Mesendoderm (in vitro differentiated cells): ENCODE data around the gene PTGFRN.
A peak's percentile ranks its signal among the peaks of the same experiment; 100 is the strongest.

Source experiments
- DNase-seq: peaks from one replicate; pipeline ENCODE4 v3.0.0; 2013
- H2AK5ac ChIP-seq: 2 replicates; pipeline ENCODE4 v1.6.1; 2013; ENCODE audit warnings: low read length, inconsistent platforms
- H2BK120ac ChIP-seq: 2 replicates; pipeline ENCODE4 v1.6.1; 2013; ENCODE audit warnings: low read depth, mild to moderate bottlenecking, low read length, moderate library complexity, mixed read lengths
- H2BK15ac ChIP-seq: replicated peaks from 2 replicates; pipeline ENCODE4 v1.6.1; 2013; ENCODE audit warnings: low read depth, mild to moderate bottlenecking, moderate library complexity
- H2BK5ac ChIP-seq: 2 replicates; pipeline ENCODE4 v1.6.1; 2013; ENCODE audit warnings: low read length, inconsistent platforms
- H3K18ac ChIP-seq: 2 replicates; pipeline ENCODE4 v1.6.1; 2013; ENCODE audit warnings: mild to moderate bottlenecking, low read length, mixed read lengths
- H3K23ac ChIP-seq: one replicate; pipeline ENCODE4 v1.6.1; 2013; ENCODE audit warnings: low read length
- H3K27ac ChIP-seq: 2 replicates; pipeline ENCODE4 v1.5.1; 2013; ENCODE audit warnings: low read depth, mild to moderate bottlenecking, inconsistent platforms, low read length, moderate library complexity
- H3K27me3 ChIP-seq: 2 replicates; pipeline ENCODE4 v1.6.1; 2013; ENCODE audit warnings: low read length, control low read depth, mild to moderate bottlenecking, inconsistent platforms; ENCODE audit not compliant: insufficient read depth, poor library complexity
- H3K36me3 ChIP-seq: 2 replicates; pipeline ENCODE4 v1.6.1; 2013; ENCODE audit warnings: low read length, inconsistent platforms; ENCODE audit not compliant: control insufficient read depth, insufficient read depth
- H3K4ac ChIP-seq: one replicate; pipeline ENCODE4 v1.6.1; 2013; ENCODE audit warnings: low read depth, mild to moderate bottlenecking, low read length, moderate library complexity
- H3K4me1 ChIP-seq: 2 replicates; pipeline ENCODE4 v1.6.1; 2013; ENCODE audit warnings: low read depth, low read length, inconsistent platforms; ENCODE audit not compliant: control insufficient read depth
- H3K4me2 ChIP-seq: 2 replicates; pipeline ENCODE4 v1.6.1; 2013; ENCODE audit warnings: low read length
- H3K4me3 ChIP-seq: 2 replicates; pipeline ENCODE4 v1.5.1; 2013; ENCODE audit warnings: mild to moderate bottlenecking, low read length
- H3K56ac ChIP-seq: one replicate; pipeline ENCODE4 v1.6.1; 2013; ENCODE audit warnings: low read length
- H3K79me1 ChIP-seq: 2 replicates; pipeline ENCODE4 v1.6.1; 2013; ENCODE audit warnings: low read length, inconsistent platforms
- H3K79me2 ChIP-seq: 2 replicates; pipeline ENCODE4 v1.6.1; 2013; ENCODE audit warnings: mild to moderate bottlenecking, low read length; ENCODE audit not compliant: control insufficient read depth, insufficient read depth
- H3K9ac ChIP-seq: 2 replicates; pipeline ENCODE4 v1.6.1; 2013; ENCODE audit warnings: low read length, inconsistent platforms
- H4K5ac ChIP-seq: one replicate; pipeline ENCODE4 v1.6.1; 2013; ENCODE audit warnings: low read length
- H4K8ac ChIP-seq: one replicate; pipeline ENCODE4 v1.6.1; 2013; ENCODE audit warnings: low read depth, mild to moderate bottlenecking, control low read depth, low read length, moderate library complexity
- WGBS: extraction: QIAGEN DNeasy Blood & Tissue Kit; methylation state at CpG from one replicate; pipeline ENCODE4 v1.1.7; 2013; ENCODE audit warnings: low lambda C conversion rate, missing lambda C conversion rate; ENCODE audit not compliant: insufficient coverage; ENCODE audit errors: extremely low coverage; 5-methylcytosine and 5-hydroxymethylcytosine counted together

Gene PTGFRN

DNA sequence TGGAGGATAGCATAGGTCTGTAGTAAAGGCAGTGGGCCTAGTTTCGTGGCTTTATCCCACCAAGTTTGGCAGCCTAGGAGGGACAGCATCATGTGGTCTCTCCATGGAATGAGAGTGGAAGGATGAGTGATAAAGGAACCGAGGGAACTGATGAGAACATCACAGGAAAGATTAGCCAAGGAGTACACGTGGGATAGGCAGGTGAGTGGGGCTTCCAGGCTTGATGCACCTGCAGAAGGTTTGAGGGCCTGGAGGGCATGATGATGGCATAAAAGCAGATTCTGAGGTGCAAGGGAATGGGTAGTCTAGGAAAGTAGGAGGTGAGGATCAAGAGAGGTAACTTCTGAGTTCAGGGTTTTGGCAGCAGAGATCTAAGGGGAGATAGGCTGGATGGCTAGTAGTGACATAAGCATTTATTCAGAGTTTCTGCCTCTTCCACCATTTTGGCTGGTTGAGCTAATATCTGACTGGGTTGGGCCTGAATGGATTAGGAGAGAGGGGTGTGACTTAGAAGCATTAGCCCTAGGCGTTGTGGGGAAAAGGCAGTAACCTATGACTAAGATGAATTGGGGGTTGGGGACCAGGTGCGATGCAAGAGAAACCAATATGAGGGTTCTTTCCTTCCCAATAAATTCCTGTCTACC is 9.1 kb downstream of the PTGFRN start:
- no peak overlapping the region for H3K4ac ChIP-seq
- H4K5ac ChIP-seq, result no peak overlapping the region
- WGBS, result no CpG with 5 or more reads among the region's 5 CpGs
- peaks cover 61% of the 10 kb centered on the region for H3K79me1 ChIP-seq
- H3K79me2 ChIP-seq, result peaks cover 58% of the 10 kb centered on the region
- no peak overlapping the region for H3K4me2 ChIP-seq
- no peak overlapping the region for H2BK15ac ChIP-seq
- peak; percentile 43 for DNase-seq
- H4K8ac ChIP-seq, result no peak overlapping the region
- no peak overlapping the region for H3K18ac ChIP-seq
- no peak overlapping the region for H2AK5ac ChIP-seq
- H3K4me1 ChIP-seq, result peaks cover 23% of the 10 kb centered on the region
- H3K9ac ChIP-seq, result no peak overlapping the region
- H3K4me3 ChIP-seq, result no peak overlapping the region
- no peak overlapping the region for H2BK120ac ChIP-seq
- H3K27me3 ChIP-seq, result no peaks in the 10 kb centered on the region
- H2BK5ac ChIP-seq, result no peak overlapping the region
- H3K23ac ChIP-seq, result no peak overlapping the region
- no peak overlapping the region for H3K27ac ChIP-seq
- H3K36me3 ChIP-seq, result no peaks in the 10 kb centered on the region
- H3K56ac ChIP-seq, result no peak overlapping the region

DNA sequence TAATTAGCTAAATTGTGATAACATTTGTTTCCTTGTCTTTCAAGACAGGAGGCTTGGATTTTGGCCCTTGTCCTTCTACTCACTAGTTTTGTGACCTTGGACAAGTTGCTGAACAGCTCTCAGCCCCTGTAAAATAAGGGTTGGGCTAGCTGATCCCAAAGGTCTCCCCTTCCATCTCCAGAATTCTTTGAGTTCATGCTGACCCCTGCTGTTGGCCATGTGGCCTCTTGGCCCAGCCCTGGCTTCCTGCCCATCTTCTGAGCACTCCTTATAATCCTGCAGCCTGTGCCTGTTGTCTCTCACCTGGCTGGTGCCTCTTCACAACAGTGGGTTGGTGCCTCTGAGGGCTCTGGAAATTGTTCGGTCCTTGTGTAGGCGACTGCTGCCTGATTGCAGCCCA is 10.1 kb downstream of the PTGFRN start:
- no peak overlapping the region for H2BK5ac ChIP-seq
- H3K79me1 ChIP-seq, result peaks cover 59% of the 10 kb centered on the region
- H3K9ac ChIP-seq, result no peak overlapping the region
- H3K4me2 ChIP-seq, result no peak overlapping the region
- no peaks in the 10 kb centered on the region for H3K27me3 ChIP-seq
- H3K79me2 ChIP-seq, result peaks cover 49% of the 10 kb centered on the region
- no peak overlapping the region for H2AK5ac ChIP-seq
- H3K36me3 ChIP-seq, result no peaks in the 10 kb centered on the region
- H3K4me3 ChIP-seq, result no peak overlapping the region
- WGBS, result no CpG with 5 or more reads among the region's 2 CpGs
- DNase-seq, result peak; percentile 67
- no peak overlapping the region for H3K4ac ChIP-seq
- no peak overlapping the region for H2BK15ac ChIP-seq
- peak overlapping the region; percentile 15 for H3K18ac ChIP-seq
- no peak overlapping the region for H3K23ac ChIP-seq
- no peak overlapping the region for H4K8ac ChIP-seq
- H3K4me1 ChIP-seq, result peaks cover 23% of the 10 kb centered on the region
- H4K5ac ChIP-seq, result no peak overlapping the region
- no peak overlapping the region for H3K27ac ChIP-seq
- no peak overlapping the region for H2BK120ac ChIP-seq
- H3K56ac ChIP-seq, result peak overlapping the region; percentile 26

DNA sequence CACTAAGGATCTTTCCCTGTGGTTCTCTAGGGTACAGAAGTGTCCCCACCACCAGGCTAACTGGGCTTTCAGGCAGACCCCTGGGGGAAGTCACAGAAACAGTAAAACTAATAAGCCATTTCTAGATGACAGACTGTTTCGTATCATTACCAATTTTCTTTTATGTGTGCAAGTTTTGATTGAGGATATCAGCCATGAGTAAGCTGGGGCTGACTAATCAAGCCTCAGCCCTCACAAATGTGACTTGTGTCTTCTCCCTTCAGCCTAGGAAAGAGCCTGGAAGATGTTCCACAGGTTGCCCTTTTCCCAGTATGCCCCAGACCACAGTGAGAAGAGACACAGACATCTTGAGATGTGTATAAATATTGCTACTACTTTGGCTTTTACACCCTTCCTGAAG is 10.5 kb downstream of the PTGFRN start:
- no CpG with 5 or more reads among the region's 1 CpG for WGBS

DNA sequence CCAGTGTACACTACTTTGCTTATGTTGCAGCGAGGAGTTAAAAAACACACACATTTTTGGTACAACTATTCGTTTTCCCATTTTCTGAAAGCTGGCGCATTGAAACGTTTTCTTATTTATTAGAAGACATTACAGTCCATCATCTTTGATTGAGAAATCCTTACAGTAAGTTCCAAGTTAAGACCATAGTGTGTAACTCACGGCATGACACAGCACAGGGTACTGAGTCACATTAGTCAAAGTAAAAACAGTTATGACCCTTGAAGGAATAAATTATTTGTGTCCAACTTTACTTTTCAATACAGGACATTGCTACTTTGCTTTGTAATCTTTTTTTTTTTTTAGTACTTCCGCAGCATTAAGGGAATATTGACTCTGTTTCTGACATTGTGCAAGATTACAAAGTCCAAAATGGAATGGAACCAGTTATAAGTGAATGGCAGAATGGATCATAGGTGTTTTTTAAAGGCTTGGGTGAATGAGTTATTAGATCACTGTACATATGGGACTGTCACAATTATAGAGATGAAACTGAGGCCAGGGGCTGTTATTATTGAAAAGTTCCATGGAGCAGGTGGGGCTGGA is 11.7 kb downstream of the PTGFRN start:
- H2BK5ac ChIP-seq, result no peak overlapping the region
- H3K27ac ChIP-seq, result no peak overlapping the region
- H3K4me1 ChIP-seq, result peaks cover 14% of the 10 kb centered on the region
- no peak overlapping the region for H3K4me3 ChIP-seq
- H3K79me1 ChIP-seq, result peaks cover 50% of the 10 kb centered on the region
- no peak overlapping the region for H4K8ac ChIP-seq
- WGBS, result no CpG with 5 or more reads among the region's 6 CpGs
- no peak overlapping the region for H3K23ac ChIP-seq
- H2BK15ac ChIP-seq, result no peak overlapping the region
- H3K18ac ChIP-seq, result no peak overlapping the region
- DNase-seq, result no peak
- no peak overlapping the region for H2AK5ac ChIP-seq
- no peaks in the 10 kb centered on the region for H3K36me3 ChIP-seq
- H3K9ac ChIP-seq, result no peak overlapping the region
- no peak overlapping the region for H3K56ac ChIP-seq
- H3K27me3 ChIP-seq, result no peaks in the 10 kb centered on the region
- H3K4ac ChIP-seq, result no peak overlapping the region
- H3K79me2 ChIP-seq, result peaks cover 39% of the 10 kb centered on the region
- H4K5ac ChIP-seq, result no peak overlapping the region
- H3K4me2 ChIP-seq, result no peak overlapping the region
- H2BK120ac ChIP-seq, result no peak overlapping the region

More for the DNA sequence above, 10.5 kb downstream of the PTGFRN start:
- H3K4ac ChIP-seq, result no peak overlapping the region
- H4K8ac ChIP-seq, result no peak overlapping the region
- H4K5ac ChIP-seq, result no peak overlapping the region
- H2BK15ac ChIP-seq, result no peak overlapping the region
- H3K4me2 ChIP-seq, result no peak overlapping the region
- H2AK5ac ChIP-seq, result no peak overlapping the region
- H3K79me2 ChIP-seq, result peaks cover 47% of the 10 kb centered on the region
- no peak overlapping the region for H3K9ac ChIP-seq
- H3K23ac ChIP-seq, result no peak overlapping the region
- H3K56ac ChIP-seq, result peak overlapping the region; percentile 26
- H3K4me1 ChIP-seq, result peaks cover 23% of the 10 kb centered on the region
- peak overlapping the region; percentile 15 for H3K18ac ChIP-seq
- no peak overlapping the region for H3K4me3 ChIP-seq
- H2BK120ac ChIP-seq, result no peak overlapping the region
- H3K79me1 ChIP-seq, result peaks cover 58% of the 10 kb centered on the region
- H3K36me3 ChIP-seq, result no peaks in the 10 kb centered on the region
- no peak overlapping the region for H2BK5ac ChIP-seq
- no peaks in the 10 kb centered on the region for H3K27me3 ChIP-seq
- H3K27ac ChIP-seq, result no peak overlapping the region
- DNase-seq, result no peak

DNA sequence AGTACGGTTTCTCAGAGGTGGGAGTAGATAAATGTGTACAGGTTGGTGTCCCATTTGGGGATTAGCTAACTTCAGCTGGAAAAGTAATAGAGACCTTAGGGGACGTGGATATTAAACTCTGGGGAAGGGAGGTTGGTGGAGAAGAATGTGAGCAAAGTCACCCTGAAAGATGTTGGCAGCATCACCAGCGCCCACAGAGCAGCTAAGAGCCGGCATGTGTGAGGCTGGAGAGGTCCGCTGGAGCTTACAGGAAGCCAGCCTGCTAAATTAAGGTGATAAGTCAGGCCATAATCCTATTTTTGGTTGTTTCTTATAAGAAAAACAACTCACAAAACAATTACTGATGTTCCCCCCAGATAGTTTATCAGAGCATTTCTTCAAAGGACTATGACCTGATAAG is 12.2 kb downstream of the PTGFRN start:
- H3K23ac ChIP-seq, result no peak overlapping the region
- H2BK15ac ChIP-seq, result no peak overlapping the region
- H3K56ac ChIP-seq, result no peak overlapping the region
- no peak overlapping the region for H3K4me2 ChIP-seq
- no peak overlapping the region for H3K27ac ChIP-seq
- H4K8ac ChIP-seq, result no peak overlapping the region
- no peak overlapping the region for H3K4me3 ChIP-seq
- no peak overlapping the region for H3K4ac ChIP-seq
- H2BK5ac ChIP-seq, result no peak overlapping the region
- H3K27me3 ChIP-seq, result no peaks in the 10 kb centered on the region
- H3K79me1 ChIP-seq, result peaks cover 44% of the 10 kb centered on the region
- no peaks in the 10 kb centered on the region for H3K36me3 ChIP-seq
- no peak overlapping the region for H3K18ac ChIP-seq
- H2AK5ac ChIP-seq, result no peak overlapping the region
- H3K4me1 ChIP-seq, result peaks cover 11% of the 10 kb centered on the region
- no peak for DNase-seq
- H2BK120ac ChIP-seq, result no peak overlapping the region
- peaks cover 34% of the 10 kb centered on the region for H3K79me2 ChIP-seq
- WGBS, result no CpG with 5 or more reads among the region's 5 CpGs
- H3K9ac ChIP-seq, result no peak overlapping the region
- no peak overlapping the region for H4K5ac ChIP-seq

GRCh38 chr1:116923421-116923820 is 13.7 kb downstream of the PTGFRN start:
- H3K18ac ChIP-seq, result no peak overlapping the region
- no peaks in the 10 kb centered on the region for H3K36me3 ChIP-seq
- no peak overlapping the region for H3K56ac ChIP-seq
- H3K79me2 ChIP-seq, result peaks cover 25% of the 10 kb centered on the region
- no peak overlapping the region for H3K4ac ChIP-seq
- no peaks in the 10 kb centered on the region for H3K27me3 ChIP-seq
- no CpG with 5 or more reads among the region's 8 CpGs for WGBS
- H3K9ac ChIP-seq, result no peak overlapping the region
- H4K8ac ChIP-seq, result no peak overlapping the region
- H2BK120ac ChIP-seq, result no peak overlapping the region
- H3K79me1 ChIP-seq, result peaks cover 36% of the 10 kb centered on the region
- H2BK5ac ChIP-seq, result no peak overlapping the region
- H3K27ac ChIP-seq, result no peak overlapping the region
- DNase-seq, result no peak
- no peak overlapping the region for H3K23ac ChIP-seq
- no peak overlapping the region for H2AK5ac ChIP-seq
- H2BK15ac ChIP-seq, result no peak overlapping the region
- H3K4me2 ChIP-seq, result no peak overlapping the region
- peaks cover 7% of the 10 kb centered on the region for H3K4me1 ChIP-seq
- no peak overlapping the region for H3K4me3 ChIP-seq
- no peak overlapping the region for H4K5ac ChIP-seq
